ENCODE data around the gene ANKRD34A. TPM values are rescaled to one million over a fixed set of nuclear protein-coding genes. Genes with fewer than 3 reads are reported as not detected.

Gene ANKRD34A
- polyA plus RNA-seq (2014; cell fraction: cytosol; rRNA removed), result 0.55 and 0.71 TPM in 2 replicates
- 0.46 and 0.58 TPM in 2 replicates for polyA plus RNA-seq (2014; cell fraction: nucleus; rRNA removed)

DNA sequence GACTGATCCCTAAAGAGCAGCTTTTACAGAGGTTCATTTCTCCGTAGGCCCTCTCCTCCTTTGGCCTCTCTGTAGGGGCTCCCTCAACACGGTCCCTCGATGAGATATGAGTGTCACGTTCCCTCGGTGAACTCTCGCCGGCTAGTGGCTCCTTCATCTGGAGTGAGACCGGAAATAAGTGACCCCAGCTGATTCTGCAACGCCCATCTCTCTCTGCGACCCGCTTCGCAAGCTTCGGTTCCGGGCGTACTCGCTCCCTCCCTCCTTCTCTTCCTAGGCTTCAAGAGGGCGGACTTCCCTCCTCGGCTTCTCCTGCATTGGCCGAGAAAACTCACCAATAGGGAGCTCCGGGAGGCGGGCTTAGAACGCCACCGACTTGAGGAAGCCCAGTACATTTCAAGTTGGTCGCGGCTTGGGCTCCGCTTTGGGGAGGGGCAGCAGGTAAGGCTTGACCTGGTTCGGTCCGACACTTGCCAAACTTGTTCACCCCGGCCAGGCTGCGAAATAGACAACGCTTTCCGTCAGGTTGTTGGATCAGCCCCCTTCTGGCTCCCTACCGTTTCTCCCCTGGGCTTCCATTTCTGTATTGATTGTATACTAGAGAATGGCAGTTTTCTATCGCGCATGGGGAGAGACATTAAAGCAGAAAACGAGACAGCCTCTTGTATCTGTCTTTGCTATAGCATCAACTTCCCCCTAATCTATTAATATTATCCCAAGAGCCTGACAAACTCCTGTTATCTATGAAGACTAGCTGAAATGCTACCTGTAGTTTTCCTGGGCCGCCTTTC lies at the start of gene ANKRD34A, which contains the start of gene POLR3GL:
Gene ANKRD34A, minus strand, starts transcription at position 248 of the 791 bp plus-strand sequence. CDS start 2,816 bp downstream, outside the sequence.
Gene POLR3GL, plus strand, starts transcription at position 363 of the 791 bp plus-strand sequence. CDS start 10,176 bp downstream, outside the sequence.
- peak; percentile 93 for DNase-seq (ENCODE audit: low spot score)

DNA sequence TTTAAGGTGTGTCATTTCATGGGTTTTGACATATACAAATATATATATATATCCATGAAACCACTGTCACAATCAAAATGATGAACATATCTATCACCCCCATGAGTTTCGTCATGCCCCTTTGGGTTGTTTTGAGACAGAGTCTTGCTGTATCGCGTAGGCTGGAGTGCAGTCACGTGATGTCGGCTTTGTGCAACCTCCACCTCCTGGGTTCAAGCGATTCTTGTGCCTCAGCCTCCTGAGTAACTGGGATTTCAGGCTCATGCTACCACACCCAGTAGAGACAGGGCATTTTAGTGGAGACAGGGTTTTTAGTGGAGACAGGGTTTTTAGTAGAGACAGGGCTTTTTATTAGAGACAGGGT lies 49.2 kb upstream of the ANKRD34A start:
- DNase-seq (ENCODE audit: low spot score), result no peak

DNA sequence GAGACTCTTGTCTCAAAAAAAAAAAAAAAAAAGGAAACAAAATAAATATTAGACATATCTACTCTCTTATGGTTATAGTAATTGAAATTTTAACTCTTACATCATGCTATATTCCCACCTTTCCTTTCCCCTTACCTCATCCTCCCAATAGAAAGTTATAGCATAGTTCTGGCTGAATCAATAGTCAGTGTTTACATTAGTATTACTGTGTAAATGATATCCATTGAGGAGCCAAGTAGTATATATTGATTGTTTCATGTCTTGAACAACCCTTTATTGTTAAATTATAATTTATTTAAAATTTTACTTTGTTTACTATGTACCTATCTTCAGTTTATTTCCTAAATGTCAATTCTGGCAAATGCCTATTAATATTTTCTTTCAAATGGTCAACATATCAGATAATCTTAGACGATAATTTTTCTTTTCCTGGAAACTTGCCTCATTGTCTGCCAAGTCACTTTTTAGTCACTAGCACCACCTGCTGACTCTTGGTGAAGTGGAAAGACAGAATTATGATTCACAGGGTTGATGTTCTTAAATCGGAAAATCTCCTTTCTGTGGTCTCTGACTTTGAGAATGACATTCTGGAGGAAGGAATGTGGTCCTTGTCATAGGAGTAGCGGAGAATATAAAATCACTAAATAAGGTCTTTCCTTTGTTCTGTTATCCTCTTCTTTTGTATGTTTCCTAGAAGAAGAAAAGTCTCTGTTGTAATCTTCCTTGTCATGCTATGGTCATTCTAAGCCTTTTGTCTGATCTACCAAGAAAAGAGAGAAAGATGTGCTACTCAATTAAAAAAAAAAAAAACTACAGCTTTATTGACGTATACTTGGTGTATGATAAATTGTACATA lies 48.6 kb upstream of the ANKRD34A start:
- DNase-seq (ENCODE audit: low spot score), result peak; percentile 72

DNA sequence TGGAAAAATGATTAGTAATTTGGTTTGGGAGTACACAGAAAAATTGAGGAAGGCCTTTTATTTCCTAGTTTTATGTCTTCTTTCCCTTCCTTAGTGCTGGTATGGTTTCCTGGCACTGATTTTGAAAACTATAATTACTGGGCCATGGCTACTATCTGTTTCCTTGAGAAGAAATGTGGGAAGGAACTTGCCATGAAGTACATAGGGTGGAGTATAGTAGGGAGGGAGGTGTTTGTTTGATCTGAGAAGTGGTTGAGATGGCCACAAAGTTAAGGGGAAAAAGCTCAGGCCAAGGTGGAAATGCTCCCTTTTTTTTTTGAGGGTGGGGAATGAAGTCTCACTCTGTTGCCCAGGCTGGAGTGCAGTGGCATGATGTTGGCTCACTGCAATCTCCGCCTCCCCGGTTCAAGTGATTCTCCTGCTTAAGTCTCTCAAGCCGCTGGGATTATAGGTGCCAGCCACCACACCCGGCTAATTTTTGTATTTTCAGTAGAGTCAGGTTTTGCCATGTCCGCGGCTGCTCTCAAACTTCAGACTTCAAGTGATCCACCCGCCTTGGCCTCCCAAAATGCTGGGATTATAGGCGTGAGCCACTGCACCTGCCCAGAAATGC lies 45.9 kb upstream of the ANKRD34A start:
- DNase-seq (ENCODE audit: low spot score), result no peak

DNA sequence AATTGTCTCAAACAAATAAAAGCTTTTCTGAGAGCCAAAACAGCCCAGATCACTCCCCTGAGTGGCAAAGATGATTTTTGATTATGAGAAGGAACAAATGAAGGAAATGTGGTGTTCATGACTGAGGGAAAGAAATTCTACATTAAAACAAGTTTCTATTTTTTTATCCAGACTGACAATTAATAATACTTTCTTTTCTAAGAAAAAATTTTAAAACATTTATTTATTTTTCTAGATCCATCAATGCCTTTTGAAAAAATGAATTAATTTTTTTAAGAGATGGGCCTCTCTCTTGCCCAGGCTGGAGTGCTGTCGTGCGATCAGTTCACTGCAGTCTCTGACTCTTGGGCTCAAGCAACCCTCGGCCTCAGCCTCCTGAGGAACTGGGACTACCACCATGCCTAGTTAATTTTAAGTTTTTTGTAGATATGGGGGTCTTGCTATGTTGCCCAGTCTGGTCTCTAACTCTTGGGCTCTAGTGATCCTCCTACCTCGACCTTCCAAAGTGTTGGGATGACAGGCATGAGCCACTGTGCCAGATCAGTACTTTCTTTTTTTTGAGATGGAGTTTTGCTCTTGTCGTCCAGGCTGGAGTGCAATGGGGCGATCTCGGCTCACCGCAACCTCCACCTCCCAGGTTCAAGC lies 43.2 kb upstream of the ANKRD34A start:
- DNase-seq (ENCODE audit: low spot score), result no peak

DNA sequence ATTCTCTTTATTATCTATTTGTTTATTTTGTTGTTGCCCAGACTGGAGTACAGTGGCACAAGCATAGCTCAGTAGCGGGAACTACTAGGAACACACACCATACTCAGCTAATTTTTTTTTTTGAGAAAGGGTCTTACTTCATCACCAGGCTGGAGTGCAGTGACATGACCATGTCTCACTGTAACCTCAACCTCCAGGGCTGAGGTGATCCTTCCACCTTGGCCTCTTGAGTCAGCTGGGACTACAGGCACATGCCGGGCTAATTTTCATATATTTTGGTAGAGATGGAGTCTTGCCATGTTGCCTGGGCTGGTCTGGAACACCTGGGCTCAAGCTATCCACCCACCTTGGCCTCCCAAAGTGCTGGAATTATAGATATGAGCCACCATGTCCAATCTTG lies 37.3 kb upstream of the ANKRD34A start:
- no peak for DNase-seq (ENCODE audit: low spot score)

DNA sequence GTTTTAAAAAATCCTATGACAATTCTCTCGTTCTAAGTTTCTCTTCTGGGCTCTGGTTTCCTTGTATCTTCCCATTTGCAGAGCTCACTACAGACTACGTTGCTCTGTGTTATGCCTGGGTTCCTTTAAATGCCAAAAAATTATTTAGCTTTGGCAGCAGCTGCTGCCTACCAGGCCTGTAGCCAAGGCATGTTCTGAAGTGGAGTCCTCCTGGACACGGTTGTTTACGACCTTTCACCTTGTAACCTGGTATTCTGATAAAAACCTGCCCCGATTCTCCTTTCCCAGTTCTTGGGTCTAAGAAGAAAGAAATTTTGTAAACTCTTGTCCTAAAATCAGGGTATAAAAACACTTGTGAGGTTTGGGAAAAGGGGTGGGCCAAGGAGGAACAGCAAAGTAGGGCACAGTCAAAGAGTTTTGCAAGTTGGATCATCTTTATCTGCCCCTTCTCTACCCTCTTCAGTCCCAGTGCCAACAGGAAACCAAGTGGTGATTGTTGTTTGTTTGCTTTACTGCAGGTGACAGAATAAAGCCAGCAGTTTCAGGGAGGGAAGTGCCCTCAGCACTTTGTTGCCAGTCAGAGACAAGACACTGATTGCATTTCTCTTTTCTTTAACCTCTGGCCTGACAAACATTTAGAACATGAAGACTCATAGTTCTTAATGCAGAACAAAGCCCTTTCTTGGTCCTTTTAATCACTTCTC lies 35.1 kb upstream of the ANKRD34A start:
- DNase-seq (ENCODE audit: low spot score), result no peak

DNA sequence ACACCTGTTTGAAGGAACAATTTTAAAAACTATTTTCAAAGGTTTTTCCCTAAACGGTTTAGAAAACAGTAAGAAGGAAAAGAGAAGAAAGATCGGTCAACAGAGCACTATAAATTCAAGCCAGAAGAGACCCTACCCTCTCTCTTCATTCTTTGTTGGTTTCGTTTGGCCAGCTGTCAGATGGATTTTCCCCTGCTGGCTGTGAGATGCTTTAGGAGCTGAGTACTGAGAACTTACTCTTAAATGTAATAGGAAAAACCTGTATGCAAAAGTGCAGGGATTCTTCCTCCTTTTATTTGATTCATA lies 33.3 kb upstream of the ANKRD34A start:
- DNase-seq (ENCODE audit: low spot score), result no peak

DNA sequence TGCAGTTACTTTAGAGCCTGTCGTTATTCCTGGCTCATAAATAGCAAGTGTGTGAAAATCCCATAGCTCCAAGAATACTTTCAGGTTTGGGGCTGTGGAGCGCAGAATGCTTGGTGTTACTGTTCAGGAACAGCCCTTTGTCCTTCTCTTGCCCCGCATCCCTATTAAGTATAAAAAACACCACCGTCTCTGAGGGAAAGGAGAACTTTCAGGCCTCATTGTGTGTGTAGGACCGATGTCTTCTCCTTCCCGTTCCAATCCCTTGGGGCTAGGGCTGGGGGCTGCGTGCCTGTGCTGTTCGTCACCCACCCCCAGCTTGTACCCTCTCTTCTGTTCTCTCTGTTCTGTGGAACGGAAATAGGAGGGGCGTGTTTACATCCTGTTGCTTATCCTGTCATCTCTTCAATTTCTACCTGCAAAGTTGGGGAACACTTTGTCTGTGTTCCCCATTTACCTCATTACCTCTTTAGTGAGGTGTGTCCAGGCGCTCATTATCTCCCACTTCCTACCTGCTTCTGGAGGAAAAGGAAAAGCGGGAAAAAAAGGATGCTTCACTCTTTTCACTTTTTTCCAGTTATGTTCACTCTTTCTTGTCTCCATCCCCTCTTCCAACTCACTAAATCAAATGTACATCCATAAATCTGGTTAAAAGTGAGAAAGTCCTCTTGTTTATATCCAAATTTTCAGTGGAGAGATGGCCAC lies 32.8 kb upstream of the ANKRD34A start:
- DNase-seq (ENCODE audit: low spot score), result no peak

DNA sequence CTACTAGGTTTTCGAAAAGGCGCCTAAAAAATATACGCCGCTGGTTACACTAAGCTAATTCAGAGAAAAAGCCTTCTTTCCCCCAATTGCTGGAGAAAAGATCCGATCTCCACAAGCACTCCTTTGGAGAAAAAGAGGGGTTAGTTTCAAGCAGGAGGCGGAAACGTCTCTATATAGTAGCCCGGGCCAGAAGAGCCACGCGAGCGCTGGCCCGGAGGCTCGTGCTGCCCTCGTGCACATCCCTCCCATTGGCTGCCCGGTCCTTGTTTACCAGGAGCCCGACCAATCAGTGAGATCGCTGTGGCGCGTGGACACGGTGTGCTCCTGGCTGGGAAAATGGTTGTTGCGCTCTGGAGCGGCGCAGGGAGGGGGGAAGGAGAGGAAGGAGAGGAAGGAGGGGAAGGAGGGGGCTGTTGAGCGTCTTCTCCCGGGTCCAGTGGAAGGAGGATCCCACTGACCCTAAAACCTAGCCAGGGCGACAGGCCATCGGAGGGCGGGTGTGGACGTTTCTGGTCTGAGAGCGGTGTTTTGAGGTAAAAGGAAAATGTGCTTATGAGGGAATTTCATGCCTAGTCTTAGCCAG lies 32.1 kb upstream of the ANKRD34A start, which contains the start of gene TXNIP:
Gene TXNIP, minus strand, starts transcription at position 147 of the 583 bp plus-strand sequence. CDS start 313 bp downstream, outside the sequence.
- DNase-seq (ENCODE audit: low spot score), result peak; percentile 99

DNA sequence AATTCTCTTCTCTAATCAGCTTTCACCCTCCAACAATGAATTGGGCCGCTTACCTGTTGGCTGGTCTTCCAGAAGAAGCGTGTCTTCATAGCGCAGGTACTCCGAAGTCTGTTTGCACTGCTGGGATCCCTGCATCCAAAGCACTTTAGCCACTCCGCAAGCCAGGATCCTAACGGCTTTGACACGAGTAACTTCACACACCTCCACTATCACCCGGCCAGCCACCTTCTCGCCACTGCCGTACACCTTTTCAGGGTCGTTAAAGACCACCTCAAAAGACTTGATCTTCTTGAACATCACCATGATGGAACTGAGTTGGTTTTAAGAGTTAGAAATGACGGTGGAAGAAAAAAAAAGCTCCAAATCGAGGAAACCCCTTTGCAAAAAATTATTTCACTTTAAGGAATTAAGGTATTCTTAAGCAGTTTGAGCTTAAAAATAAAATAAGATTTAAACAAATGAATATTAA lies 31.6 kb upstream of the ANKRD34A start:
- DNase-seq (ENCODE audit: low spot score), result no peak

DNA sequence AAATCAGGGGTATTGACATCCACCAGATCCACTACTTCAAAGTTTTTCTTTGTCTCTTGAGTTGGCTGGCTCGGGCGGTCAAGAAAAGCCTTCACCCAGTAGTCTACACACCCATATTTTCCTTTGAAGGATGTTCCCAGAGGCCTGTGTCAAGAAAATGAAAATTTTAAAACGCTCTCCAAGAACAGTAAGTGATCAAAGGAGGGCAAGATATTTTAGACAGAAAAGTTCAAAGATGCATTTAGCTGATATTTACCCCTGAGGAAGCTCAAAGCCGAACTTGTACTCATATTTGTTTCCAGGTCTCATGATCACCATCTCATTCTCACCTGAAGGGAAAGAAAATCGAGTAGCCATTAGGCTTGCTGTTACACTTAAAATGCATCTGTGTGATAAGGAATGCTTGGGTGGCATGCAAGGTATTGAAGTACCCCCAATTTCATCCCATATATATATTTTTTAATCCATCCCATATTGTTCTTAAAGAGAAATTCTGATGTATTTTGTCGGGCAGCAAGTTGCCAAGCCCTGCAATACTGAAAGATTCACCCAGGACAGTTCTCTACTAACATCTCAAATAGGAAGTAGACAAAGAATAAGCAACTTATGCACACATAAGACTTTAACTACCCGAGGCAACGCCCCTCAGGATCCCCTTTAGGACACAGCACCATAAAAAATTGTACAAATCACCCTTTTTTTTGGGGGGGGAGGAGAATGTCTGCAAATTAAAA lies 30.9 kb upstream of the ANKRD34A start:
- DNase-seq (ENCODE audit: low spot score), result no peak

DNA sequence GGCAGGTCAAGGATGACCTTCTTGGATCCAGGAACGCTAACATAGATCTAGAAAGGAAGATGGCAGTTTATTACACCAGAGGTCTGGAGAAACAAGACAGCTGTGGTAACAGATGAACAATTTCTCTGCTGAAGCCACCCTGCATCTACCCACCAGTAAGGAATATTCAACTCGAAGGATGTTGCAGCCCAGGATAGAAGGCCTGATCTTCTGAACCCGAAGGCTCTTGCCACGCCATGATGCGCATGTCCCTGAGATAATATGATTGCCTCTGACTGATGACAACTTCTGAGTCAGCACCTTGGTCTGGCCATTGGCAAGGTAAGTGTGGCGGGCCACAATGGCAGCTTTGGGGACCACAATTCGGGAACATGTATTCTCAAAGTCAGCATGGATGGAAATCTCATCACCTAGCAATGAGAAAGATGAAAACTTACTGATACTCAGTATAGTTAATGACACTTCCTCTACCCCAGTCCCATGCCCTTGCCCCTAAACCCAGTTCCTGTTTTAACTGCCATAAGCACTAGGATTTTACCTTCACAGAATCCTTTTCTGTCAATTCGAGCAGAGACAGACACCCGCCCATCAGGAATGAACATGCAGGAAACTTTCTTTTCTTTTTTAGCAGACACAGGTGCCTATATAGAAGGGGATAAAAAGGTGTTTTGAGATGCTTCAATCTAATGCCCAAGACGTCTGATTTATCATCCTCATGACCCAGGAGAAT lies 30.2 kb upstream of the ANKRD34A start:
- DNase-seq (ENCODE audit: low spot score), result no peak

DNA sequence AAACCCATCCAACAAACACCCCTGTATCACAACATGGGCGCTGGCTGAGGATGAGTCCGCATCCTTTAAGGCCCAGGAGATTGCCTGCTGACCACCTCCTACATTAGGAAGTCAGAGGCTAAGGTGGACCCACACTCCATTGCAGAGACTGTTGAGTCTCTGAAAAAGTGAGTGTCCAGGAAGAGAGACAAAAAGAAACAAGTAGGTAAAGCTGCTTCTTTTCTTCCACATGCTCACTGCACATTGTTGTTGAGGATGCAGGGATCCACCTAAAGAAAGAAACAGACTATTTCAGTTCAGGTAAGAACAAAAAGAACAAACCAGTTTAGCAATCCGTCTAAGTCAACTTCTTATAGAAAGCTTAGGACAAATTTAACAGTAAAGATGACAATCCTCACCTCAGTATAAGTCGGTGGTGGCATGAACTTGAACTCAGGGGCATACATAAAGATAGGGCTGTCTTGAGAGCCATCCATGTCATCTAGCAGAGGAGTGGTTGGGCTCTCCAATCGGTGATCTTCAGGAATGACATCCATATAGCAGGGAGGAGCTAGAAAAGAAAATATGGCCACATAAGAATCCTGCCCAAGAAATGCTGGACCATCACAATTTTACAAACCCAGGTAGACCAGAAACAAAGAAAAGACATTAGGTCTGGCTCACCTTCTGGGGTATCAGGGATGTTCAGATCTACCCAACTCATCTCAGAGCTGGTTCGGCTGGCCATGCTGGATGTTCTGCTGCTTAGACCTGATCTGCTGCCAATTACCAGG lies 29.4 kb upstream of the ANKRD34A start:
- no peak for DNase-seq (ENCODE audit: low spot score)

DNA sequence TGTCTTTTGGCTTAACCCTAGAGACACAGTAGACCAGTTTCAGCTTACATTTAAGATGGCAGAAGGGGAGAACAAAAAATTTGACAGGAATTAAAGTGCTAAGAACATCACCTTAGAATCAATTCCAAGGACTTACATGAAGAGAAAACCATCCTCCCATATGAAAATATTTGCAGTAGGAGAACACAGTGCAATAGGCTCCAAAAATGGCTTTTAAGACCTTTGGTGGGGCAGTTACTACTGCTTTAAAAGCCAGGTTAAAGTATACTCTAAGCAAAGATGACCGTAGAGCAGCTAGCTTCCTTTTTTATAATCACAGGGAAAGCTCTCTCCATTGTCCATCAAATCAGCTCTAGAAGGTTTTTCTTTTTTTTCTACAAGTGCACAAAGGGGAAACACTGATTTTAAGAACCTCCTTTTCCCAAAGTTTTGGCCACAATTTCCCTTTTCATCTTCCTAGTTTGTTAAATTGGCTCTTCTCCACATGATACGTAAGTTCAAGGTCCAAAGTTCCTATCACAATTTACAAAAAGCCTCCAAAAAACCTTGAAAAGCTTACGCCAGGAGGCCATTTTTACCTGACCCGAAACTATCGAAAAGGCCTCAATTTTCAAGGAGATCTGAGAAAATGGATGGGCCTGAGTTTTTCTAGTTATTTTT lies 28.7 kb upstream of the ANKRD34A start:
- no peak for DNase-seq (ENCODE audit: low spot score)

DNA sequence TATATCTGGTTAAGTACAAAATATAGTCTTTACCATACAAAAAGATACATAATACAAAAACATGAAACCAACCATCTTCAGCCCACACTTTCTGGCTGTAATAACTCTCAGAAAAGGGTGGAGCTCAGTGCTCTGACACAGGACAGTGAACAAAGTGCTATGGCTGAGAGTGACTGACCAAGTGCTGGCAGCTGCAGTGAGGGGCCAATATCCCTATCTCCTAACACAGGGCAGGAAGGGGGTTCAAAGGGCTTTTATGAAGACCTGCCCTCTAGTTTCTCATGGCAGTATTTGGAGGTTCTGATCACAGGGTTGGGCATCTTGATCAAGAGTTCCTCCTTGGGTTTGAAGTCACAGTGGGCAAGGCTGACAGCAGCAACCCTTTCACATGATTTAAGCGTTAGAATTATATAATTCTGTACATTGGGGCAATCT lies 28.1 kb upstream of the ANKRD34A start:
- no peak for DNase-seq (ENCODE audit: low spot score)
